Pancreas (tissue), 10 donors: Measurements from ENCODE around the gene GRID1. TPM values are rescaled to one million over a fixed set of nuclear protein-coding genes. Genes with fewer than 3 reads are reported as not detected.

Experiments
- ATAC-seq, 4 donors: fragments of 200-7000 bp; cut with Tn5 transposase; one replicate each; pipeline versions ENCODE4 v1.8.0 to v1.9.1; 2020; ENCODE audit warnings: mild to moderate bottlenecking in 4 of 4, moderate library complexity in 4 of 4
- DNase-seq, 6 donors: peaks; one replicate each; pipeline ENCODE4 v3.0.0-alpha.2; 2020
- FAIRE-seq: peaks from 2 replicates; lab custom pipeline; 2012; peaks lifted over from hg19 to GRCh38; lab: Jason Lieb, UNC
- H3K27ac ChIP-seq, 4 donors: fragments of 200-600 bp; sonication (generic); 1 replicate in 3 of 4; 2 replicates in 1 of 4; pipeline versions ENCODE4 v1.5.0 to v1.8.0; 2020
- H3K27me3 ChIP-seq, 4 donors: fragments of 200-600 bp; one replicate each; pipeline ENCODE4 v1.8.0; 2021
- H3K36me3 ChIP-seq, 3 donors: fragments of 200-600 bp; sonication (generic) in 1 of 3; one replicate each; pipeline versions ENCODE4 v1.5.0 to v1.8.0; 2020 to 2021
- H3K4me1 ChIP-seq, 3 donors: fragments of 200-600 bp; one replicate each; pipeline ENCODE4 v1.8.0; 2021
- H3K4me3 ChIP-seq, 4 donors: fragments of 200-600 bp; sonication (generic) in 2 of 4; one replicate each; pipeline versions ENCODE4 v1.5.0 to v1.8.0; 2020 to 2021
- H3K9me3 ChIP-seq, 4 donors: fragments of 200-600 bp; one replicate each; pipeline ENCODE4 v1.8.0; 2021
- WGBS, 2 donors: extraction: QIAGEN DNeasy Blood & Tissue Kit; methylation state at CpG; one replicate each; pipeline ENCODE4 v1.1.7; 2013; 5-methylcytosine and 5-hydroxymethylcytosine counted together
- intact Hi-C, 3 donors: fragments of 100-400 bp; cut with DNase I; formaldehyde crosslinking; loops; one replicate each; pipeline versions ENCODE4 v1.11.1 to v1.14.2; 2022
- polyA plus RNA-seq, 2 donors: library from polyadenylated mRNA; stranded (reverse); fragments of 200-250 nt; gene quantifications; one replicate each; pipeline ENCODE4 v1.2.3, GENCODE V29; 2013
- total RNA-seq, 6 donors: library from RNA; stranded (reverse); fragmentation: NEBNext Ultra II Directional in 4 of 6; extraction: Animal tissue kit (Norgen Biotek cat#: 25700) in 4 of 6; gene quantifications; one replicate each; pipeline versions ENCODE4 v1.2.1 to v1.2.4, GENCODE V29; 2021 to 2023
- TF ChIP-seq, protein P1 (sequence below), 4 donors: fragments of 200-600 bp; sonication (generic) in 3 of 4; IDR thresholded peaks; one replicate each; pipeline versions ENCODE4 v1.5.0 to v1.8.0; 2021; ENCODE audit warnings: antibody characterized with exemption in 4 of 4
- donor health status: healthy with polysubstance abuse.
- donor health status: DM: no; HTN: no; CAD: no; lungs with moderate emphysema.
- donor health status: DM: no; HTN: no; CAD: no.
- donor health status: control.
- donor health status: control.
- donor health status: Bipolar disorder and iron deficiency.
- donor health status: DM: yes; HTN: yes; CAD: no.
- donor health status: DM: no; HTN: no; CAD: no.
- donor health status: DM: no; HTN: no; CAD: no.
- donor health status: DM: yes; HTN: yes; CAD: no.

Gene GRID1
- total and polyA plus RNA-seq, 8 donors, result 0.05 to 1.5 (median 0.91) TPM

DNA sequence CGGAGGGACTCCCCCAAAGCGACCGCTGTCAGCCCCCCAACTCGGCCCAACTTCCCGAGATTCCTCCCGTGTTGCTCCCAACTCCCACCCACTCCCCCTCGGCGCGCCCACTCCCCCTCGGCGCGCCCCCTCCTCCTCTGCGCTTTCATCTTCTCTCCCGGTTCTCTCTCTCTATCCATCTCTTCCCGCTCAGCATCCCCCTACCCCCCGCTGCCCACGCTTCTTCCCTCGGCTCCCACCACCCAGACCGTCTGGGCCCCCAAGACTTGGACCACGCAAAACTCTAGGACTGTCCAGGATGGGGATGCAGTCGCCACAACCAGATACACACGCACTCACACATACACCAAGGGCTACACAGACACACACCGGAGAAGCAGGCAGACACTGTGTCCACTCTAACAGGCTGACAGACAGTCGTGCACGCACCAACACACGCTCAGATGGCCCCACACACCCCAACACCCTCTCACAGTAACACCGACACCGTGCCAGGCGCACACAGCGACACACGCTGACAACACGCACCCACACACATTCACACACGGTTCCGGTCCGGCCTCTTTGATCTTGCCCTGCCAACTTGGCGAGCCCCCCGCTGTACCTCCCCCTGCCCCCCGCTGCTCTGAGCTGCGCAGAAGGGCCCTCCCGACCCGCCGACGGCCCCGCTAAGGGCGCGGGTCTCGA lies 1.1 kb downstream of the GRID1 start:
- peaks cover 0 to 6% (median 0%) of the 10 kb centered on the region in 3 donors for H3K4me1 ChIP-seq
- peak in 3 of 4 donors; percentile 5 to 11 (median 9) for ATAC-seq

DNA sequence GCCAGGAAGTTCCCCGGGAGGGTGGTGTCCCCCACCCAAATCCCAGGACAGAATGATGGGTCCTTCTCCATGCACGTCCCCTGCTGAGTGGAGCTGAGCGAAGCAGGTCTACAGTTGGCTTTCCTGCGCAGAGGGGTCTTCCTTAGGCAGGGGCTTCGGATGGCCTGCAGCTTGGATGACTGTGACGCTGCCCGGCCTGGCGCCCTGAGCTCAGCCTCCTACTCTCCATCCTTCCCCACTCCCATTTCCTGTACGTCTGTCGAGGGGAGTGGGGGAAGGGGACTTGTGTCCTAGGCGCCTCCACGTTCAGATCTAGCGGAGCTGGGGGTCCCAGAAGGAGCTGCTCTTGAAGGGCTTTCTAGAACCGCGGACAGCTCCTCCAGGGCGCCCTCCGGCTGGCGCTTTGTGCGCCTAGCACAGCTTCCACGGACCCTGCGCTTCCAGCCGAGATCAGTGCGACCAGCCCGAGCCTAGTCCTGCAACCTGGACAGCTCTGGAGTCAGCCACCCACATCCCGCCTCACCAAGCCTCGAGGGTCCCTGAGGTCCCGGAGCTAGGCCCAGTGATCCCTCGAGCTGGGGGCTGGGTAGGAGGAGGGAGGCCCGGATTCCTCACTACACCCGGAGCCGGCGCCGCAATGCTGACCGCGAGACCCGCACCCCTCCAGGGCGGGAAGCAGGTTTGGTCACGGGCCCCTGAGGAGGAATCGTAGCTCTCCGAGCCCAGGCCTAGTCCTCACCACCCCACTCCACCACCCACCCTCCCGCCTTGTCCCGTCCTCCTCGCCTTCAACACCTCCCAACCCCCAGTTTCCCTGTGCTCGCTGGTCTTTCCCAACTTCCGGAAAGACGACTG lies 1.9 kb downstream of the GRID1 start:
- H3K4me1 ChIP-seq, result peaks cover 0 to 6% (median 0%) of the 10 kb centered on the region in 3 donors
- H3K27me3 ChIP-seq, result peaks cover 0 to 7% (median 3%) of the 10 kb centered on the region in 4 donors
- H3K36me3 ChIP-seq, result no peaks in the 10 kb centered on the region
- no peak overlapping the region for H3K27ac ChIP-seq
- TF ChIP-seq, protein P1, sequence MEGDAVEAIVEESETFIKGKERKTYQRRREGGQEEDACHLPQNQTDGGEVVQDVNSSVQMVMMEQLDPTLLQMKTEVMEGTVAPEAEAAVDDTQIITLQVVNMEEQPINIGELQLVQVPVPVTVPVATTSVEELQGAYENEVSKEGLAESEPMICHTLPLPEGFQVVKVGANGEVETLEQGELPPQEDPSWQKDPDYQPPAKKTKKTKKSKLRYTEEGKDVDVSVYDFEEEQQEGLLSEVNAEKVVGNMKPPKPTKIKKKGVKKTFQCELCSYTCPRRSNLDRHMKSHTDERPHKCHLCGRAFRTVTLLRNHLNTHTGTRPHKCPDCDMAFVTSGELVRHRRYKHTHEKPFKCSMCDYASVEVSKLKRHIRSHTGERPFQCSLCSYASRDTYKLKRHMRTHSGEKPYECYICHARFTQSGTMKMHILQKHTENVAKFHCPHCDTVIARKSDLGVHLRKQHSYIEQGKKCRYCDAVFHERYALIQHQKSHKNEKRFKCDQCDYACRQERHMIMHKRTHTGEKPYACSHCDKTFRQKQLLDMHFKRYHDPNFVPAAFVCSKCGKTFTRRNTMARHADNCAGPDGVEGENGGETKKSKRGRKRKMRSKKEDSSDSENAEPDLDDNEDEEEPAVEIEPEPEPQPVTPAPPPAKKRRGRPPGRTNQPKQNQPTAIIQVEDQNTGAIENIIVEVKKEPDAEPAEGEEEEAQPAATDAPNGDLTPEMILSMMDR (IDR thresholded peaks at IDR 0.05), result no peak
- FAIRE-seq (no peak), DNase-seq (peak in 1 of 6 donors; percentile 57), ATAC-seq (peak in 2 of 4 donors; percentile 4 to 11)
- intact Hi-C loops, result no loop called here
- H3K4me3 ChIP-seq, result peak overlapping the region in 2 of 4 donors; percentile 52 to 61
- WGBS, 2 donors, result 6 to 7% methylated on average over 43 to 46 of the region's 46 CpGs
- no peaks in the 10 kb centered on the region for H3K9me3 ChIP-seq

More for the DNA sequence above, 1.1 kb downstream of the GRID1 start:
- 2% methylated on average over 45 to 47 of the region's 47 CpGs for WGBS, 2 donors
- peaks cover 0 to 7% (median 3%) of the 10 kb centered on the region in 4 donors for H3K27me3 ChIP-seq
- intact Hi-C loops, result no loop called here
- H3K36me3 ChIP-seq, result no peaks in the 10 kb centered on the region
- peak overlapping the region; percentile 37 to 61 (median 48) for H3K4me3 ChIP-seq
- DNase-seq (peak in 1 of 6 donors; percentile 56), FAIRE-seq (no peak)
- H3K27ac ChIP-seq, result no peak overlapping the region
- TF ChIP-seq, protein P1 (IDR thresholded peaks at IDR 0.05), result no peak
- no peaks in the 10 kb centered on the region for H3K9me3 ChIP-seq

DNA sequence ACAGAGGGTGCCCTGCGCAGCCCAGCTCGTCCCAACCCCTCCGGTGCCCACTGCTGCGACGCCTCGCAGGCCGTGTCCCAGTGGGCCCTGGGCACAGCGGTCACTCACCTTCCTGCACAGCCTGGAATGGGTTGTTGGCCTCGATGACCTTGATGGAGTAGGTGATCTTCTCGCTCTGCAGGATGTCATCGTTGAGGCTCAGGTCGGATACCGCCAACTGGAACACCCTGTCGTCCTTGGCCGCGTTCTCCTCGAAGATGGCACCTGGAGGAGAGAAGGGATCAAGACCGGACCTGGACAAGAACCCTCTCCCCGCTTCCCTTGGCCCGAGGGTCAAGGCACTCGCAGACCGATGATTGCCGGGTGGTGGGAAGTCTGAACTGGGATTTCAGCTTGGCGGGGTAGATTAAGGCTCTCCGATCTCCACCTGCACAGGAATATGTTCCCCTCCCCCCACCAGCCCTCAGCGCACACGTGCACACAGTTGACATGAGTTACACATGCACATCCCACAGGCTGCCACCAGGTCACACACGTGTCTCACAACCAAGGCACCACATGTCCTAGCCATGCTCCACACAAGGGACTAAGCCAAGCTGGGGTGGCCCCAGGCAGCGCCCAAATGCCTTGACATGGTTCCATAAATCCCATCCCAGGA lies 2.6 kb downstream of the GRID1 start:
- no peaks in the 10 kb centered on the region for H3K9me3 ChIP-seq
- no peak for FAIRE-seq
- peaks cover 0 to 6% (median 0%) of the 10 kb centered on the region in 3 donors for H3K4me1 ChIP-seq
- no peak for ATAC-seq
- DNase-seq, result peak in 2 of 6 donors; percentile 52 to 70
- H3K27ac ChIP-seq, result no peak overlapping the region
- no peaks in the 10 kb centered on the region for H3K36me3 ChIP-seq
- WGBS, 2 donors, result 14 to 20% methylated on average over 28 to 29 of the region's 29 CpGs
- peaks cover 0 to 7% (median 3%) of the 10 kb centered on the region in 4 donors for H3K27me3 ChIP-seq
- TF ChIP-seq, protein P1 (IDR thresholded peaks at IDR 0.05), result no peak
- peak overlapping the region in 1 of 4 donors; percentile 41 for H3K4me3 ChIP-seq
- intact Hi-C loops, result no loop called here

DNA sequence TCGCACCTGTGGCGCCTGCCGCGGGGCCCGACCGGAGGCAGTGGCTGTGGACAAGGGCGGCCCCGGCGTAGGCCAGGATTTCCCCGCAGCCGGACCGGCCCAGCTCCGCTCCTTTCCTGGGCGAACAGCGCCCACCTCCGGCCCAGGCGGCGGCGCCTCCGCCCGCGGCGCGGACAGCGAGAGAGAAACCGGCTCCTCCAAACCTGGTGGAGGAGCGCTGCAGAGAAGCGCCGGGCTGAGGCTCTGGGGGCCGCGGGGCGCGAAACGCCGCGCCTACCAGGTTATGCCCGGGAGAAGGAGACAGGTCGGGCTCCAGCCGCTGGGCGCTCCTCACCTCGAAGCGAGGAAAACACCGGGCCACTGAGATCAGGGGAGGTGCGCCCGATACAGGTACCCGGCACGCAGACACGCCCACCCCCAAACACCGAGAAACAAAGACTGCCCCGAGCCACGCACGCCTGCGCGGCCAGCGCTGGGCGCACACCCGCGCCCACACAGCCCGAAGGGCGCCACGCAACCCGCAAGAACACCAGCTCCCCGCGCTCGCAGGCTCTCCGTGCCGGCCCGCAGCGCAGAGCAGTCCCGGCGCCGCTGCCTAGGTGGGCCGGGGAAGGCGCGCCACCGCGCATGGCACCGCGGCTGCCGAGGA lies 3.3 kb downstream of the GRID1 start:
- WGBS, 2 donors, result 9 to 10% methylated on average over 68 to 80 of the region's 80 CpGs
- Histone ChIP-seq H3K27me3 (peaks cover 0 to 7% (median 3%) of the 10 kb centered on the region in 4 donors), H3K27ac (no peak overlapping the region), H3K4me3 (peak overlapping the region in 2 of 4 donors; percentile 17 to 41), H3K36me3 (no peaks in the 10 kb centered on the region), H3K4me1 (peaks cover 0 to 6% (median 0%) of the 10 kb centered on the region in 3 donors), H3K9me3 (no peaks in the 10 kb centered on the region)
- intact Hi-C loops, result no loop called here
- TF ChIP-seq, protein P1 (IDR thresholded peaks at IDR 0.05), result peak in 1 of 4 donors; percentile 20
- DNase-seq (peak in 3 of 6 donors; percentile 42 to 81 (median 80)), ATAC-seq (peak; percentile 33 to 77 (median 62)), FAIRE-seq (no peak)
